ENCODE results near the gene RAB28. TPM values are rescaled to one million over a fixed set of nuclear protein-coding genes. Genes with fewer than 3 reads are reported as not detected.

RAB28 gene
- total and polyA plus RNA-seq, 2 of the 8 experiments (the other 6 are each of a cell fraction or from before 2014, with no cell fraction given): 16.0 to 18.7 TPM

DNA sequence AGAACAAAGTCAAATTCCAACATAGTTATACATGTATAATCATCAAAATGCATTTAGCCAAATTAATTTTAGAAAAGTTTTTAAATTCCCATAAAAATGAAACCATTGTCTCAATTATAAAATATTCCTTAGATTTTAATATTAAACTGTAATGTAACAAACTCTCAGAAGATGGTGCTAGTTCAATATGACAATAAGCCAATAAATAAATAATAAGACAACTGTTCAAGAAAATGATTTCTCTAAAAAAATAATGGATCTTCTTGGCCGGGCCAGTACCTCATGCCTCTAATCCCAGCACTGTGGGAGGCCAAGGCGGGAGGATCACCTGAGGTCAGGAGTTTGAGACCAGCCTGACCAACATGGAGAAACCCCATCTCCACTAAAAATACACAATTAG lies 80.3 kb downstream of the RAB28 start:
- no peak overlapping the region for H3K23ac ChIP-seq (ENCODE audit: insufficient read length)
- H3K23me2 ChIP-seq (ENCODE audit: low read depth, low read length): no peaks in the 10 kb centered on the region
- H3K79me2 ChIP-seq (ENCODE audit: control insufficient read depth in 1 of 2, insufficient read depth in 2 of 2, low read length in 2 of 2): no peaks in the 10 kb centered on the region
- H3K27me3 ChIP-seq (replicated peaks in 1 of 4; ENCODE audit: control insufficient read depth in 3 of 4, extremely low read depth in 1 of 4, insufficient read depth in 3 of 4, low read length in 3 of 4): no peaks in the 10 kb centered on the region
- no peaks in the 10 kb centered on the region for H3K36me3 ChIP-seq (ENCODE audit: control insufficient read depth in 2 of 4, insufficient read depth in 4 of 4, low read length in 3 of 4)
- no peak overlapping the region for H2BK20ac ChIP-seq (ENCODE audit: low read length)
- H3K4me2 ChIP-seq (ENCODE audit: insufficient read depth in 1 of 2, low read depth in 2 of 2, low read length in 2 of 2): no peak overlapping the region
- POLR2A ChIA-PET (ENCODE audit: partially characterized antibody): no interaction called here
- H2AK5ac ChIP-seq (ENCODE audit: low read depth, low read length): no peak overlapping the region
- DNase-seq (ENCODE audit: low read depth in 1 of 2, low spot score in 2 of 2) (no peak), FAIRE-seq (no peak)
- no peak overlapping the region for H4K5ac ChIP-seq (ENCODE audit: insufficient read length, low read depth, low read length)
- no peak overlapping the region for H3K9ac ChIP-seq (replicated peaks in 1 of 4; ENCODE audit: extremely low read depth in 1 of 4, low read depth in 3 of 4, low read length in 3 of 4)
- no peak overlapping the region for H3K4me3 ChIP-seq (ENCODE audit: extremely low read depth in 1 of 4, insufficient read depth in 2 of 4, low read depth in 3 of 4, low read length in 4 of 4)
- TF ChIP-seq CTBP2 (IDR thresholded peaks at IDR 0.05; ENCODE audit: borderline replicate concordance, insufficient read depth, insufficient read length, low read length): no peak
- TF ChIP-seq BRCA1 (IDR thresholded peaks at IDR 0.05; ENCODE audit: low read depth, low read length): no peak
- TF ChIP-seq, protein P1, sequence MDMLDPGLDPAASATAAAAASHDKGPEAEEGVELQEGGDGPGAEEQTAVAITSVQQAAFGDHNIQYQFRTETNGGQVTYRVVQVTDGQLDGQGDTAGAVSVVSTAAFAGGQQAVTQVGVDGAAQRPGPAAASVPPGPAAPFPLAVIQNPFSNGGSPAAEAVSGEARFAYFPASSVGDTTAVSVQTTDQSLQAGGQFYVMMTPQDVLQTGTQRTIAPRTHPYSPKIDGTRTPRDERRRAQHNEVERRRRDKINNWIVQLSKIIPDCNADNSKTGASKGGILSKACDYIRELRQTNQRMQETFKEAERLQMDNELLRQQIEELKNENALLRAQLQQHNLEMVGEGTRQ (IDR thresholded peaks at IDR 0.05; ENCODE audit: low read length): no peak
- no peak for TF ChIP-seq EZH2 (IDR thresholded peaks at IDR 0.05; ENCODE audit: low read depth, low read length, severe bottlenecking)
- no peak for TF ChIP-seq EGR1 (IDR thresholded peaks at IDR 0.05; ENCODE audit: borderline replicate concordance, low read depth, low read length)
- TF ChIP-seq NRF1 (IDR thresholded peaks at IDR 0.05; ENCODE audit: low read depth, low read length): no peak
- no peak overlapping the region for H3K56ac ChIP-seq (replicated peaks; ENCODE audit: insufficient read length, low read depth, low read length)
- H2BK15ac ChIP-seq (ENCODE audit: low read length): no peak overlapping the region
- no peaks in the 10 kb centered on the region for H3K4me1 ChIP-seq (replicated peaks in 1 of 4; ENCODE audit: control insufficient read depth in 3 of 4, insufficient read depth in 4 of 4, low read length in 3 of 4)
- H2BK5ac ChIP-seq (ENCODE audit: low read depth, low read length): no peak overlapping the region
- H3K14ac ChIP-seq (ENCODE audit: insufficient read length): no peak overlapping the region
- H4K20me1 ChIP-seq (replicated peaks in 1 of 2; ENCODE audit: control insufficient read depth in 1 of 2, insufficient read depth in 2 of 2, low read length in 2 of 2): no peaks in the 10 kb centered on the region
- H3K27ac ChIP-seq (ENCODE audit: low read depth, low read length): no peak overlapping the region
- CTCF ChIA-PET (ENCODE audit: partially characterized antibody): interaction anchor here (1.4 to 1.7 kb wide), 2 partner anchors 10 to 28 kb away, joined by 5 read pairs; no protein-coding TSS in a partner anchor
- H3K79me1 ChIP-seq (ENCODE audit: low read depth, low read length): no peaks in the 10 kb centered on the region
- 87% methylated on average over 2 of the region's 2 CpGs; no CpG with 5 or more reads in 1 of the 2 experiments for WGBS, 2 experiments (ENCODE audit: extremely low coverage in 1 of 2, insufficient coverage in 1 of 2, insufficient read length in 1 of 2, insufficient replicate concordance in 2 of 2, low coverage in 1 of 2, low lambda C conversion rate in 2 of 2, missing lambda C conversion rate in 1 of 2)
- no peak overlapping the region for H4K8ac ChIP-seq (ENCODE audit: extremely low read depth, insufficient read depth, low read length)
- no peak overlapping the region for H4K91ac ChIP-seq (replicated peaks; ENCODE audit: insufficient read length, low read length)
- H3K4ac ChIP-seq (replicated peaks; ENCODE audit: insufficient read length, low read depth, low read length): no peak overlapping the region
- H2BK120ac ChIP-seq (replicated peaks; ENCODE audit: low read depth, low read length): no peak overlapping the region
- no peak overlapping the region for H2BK12ac ChIP-seq (ENCODE audit: low read depth, low read length)
- H3K9me3 ChIP-seq (ENCODE audit: insufficient read depth in 2 of 2, low read depth in 1 of 2, low read length in 1 of 2): no peaks in the 10 kb centered on the region
- no peak overlapping the region for H2AFZ ChIP-seq (ENCODE audit: low read length)
- H3K18ac ChIP-seq (ENCODE audit: extremely low read depth, low read length): no peak overlapping the region

Measured in H1 (cell line).